SU-DHL-6 (cell line): ENCODE measurements around the gene NELL2.

ENCODE experiments used
- EZH2phosphoT487 ChIP-seq: fragments of 200-600 bp; sonication (generic), shearing (Covaris generic); conservative IDR thresholded peaks from 2 replicates; pipeline ENCODE4 v1.6.1; 2018; ENCODE audit warnings: mild to moderate bottlenecking, antibody characterized with exemption, low read length, moderate library complexity, mixed read lengths
- TF ChIP-seq, protein P1 (sequence below): fragments of 200-600 bp; sonication (generic); IDR thresholded peaks from one replicate; pipeline ENCODE4 v1.5.1; 2017; ENCODE audit warnings: antibody characterized with exemption, mild to moderate bottlenecking, low read length, moderate library complexity; ENCODE audit not compliant: insufficient read depth, poor library complexity, severe bottlenecking

GRCh38 chr12:44750468-44750867 lies 125.6 kb downstream of the NELL2 start:
- TF ChIP-seq, protein P1, sequence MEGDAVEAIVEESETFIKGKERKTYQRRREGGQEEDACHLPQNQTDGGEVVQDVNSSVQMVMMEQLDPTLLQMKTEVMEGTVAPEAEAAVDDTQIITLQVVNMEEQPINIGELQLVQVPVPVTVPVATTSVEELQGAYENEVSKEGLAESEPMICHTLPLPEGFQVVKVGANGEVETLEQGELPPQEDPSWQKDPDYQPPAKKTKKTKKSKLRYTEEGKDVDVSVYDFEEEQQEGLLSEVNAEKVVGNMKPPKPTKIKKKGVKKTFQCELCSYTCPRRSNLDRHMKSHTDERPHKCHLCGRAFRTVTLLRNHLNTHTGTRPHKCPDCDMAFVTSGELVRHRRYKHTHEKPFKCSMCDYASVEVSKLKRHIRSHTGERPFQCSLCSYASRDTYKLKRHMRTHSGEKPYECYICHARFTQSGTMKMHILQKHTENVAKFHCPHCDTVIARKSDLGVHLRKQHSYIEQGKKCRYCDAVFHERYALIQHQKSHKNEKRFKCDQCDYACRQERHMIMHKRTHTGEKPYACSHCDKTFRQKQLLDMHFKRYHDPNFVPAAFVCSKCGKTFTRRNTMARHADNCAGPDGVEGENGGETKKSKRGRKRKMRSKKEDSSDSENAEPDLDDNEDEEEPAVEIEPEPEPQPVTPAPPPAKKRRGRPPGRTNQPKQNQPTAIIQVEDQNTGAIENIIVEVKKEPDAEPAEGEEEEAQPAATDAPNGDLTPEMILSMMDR = no peak
- no peak for TF ChIP-seq EZH2phosphoT487
